Prostate gland (tissue), 2 donors: ENCODE data around the gene TANGO6. TPM values are rescaled to one million over a fixed set of nuclear protein-coding genes. Genes with fewer than 3 reads are reported as not detected.
A peak's percentile ranks its signal among the peaks of the same experiment; 100 is the strongest.

Experiments used
- DNase-seq: peaks from one replicate; pipeline ENCODE4 v3.0.0-alpha.2; 2019; ENCODE audit warnings: low spot score
- H3K27ac ChIP-seq, 2 donors: fragments of 200-600 bp; sonication (generic); 2 replicates each; pipeline ENCODE4 v1.5.1; 2017 to 2019
- H3K27me3 ChIP-seq: fragments of 200-600 bp; sonication (generic); replicated peaks from 2 replicates; pipeline ENCODE4 v1.5.1; 2019; ENCODE audit not compliant: insufficient read depth
- H3K36me3 ChIP-seq, 2 donors: fragments of 200-600 bp; sonication (generic); 1 replicate in 1 of 2; 2 replicates in 1 of 2; pipeline versions ENCODE4 v1.5.1 to v1.8.1; 2017 to 2019
- H3K4me1 ChIP-seq: fragments of 200-600 bp; sonication (generic); replicated peaks from 2 replicates; pipeline ENCODE4 v1.5.1; 2019
- H3K4me3 ChIP-seq, 2 donors: fragments of 200-600 bp; sonication (generic); 2 replicates each; pipeline ENCODE4 v1.5.1; 2017 to 2019
- H3K9me3 ChIP-seq: fragments of 200-600 bp; sonication (generic); 2 replicates; pipeline ENCODE4 v1.5.1; 2017
- CTCF ChIP-seq, 4 experiments: fragments of 200-600 bp in 2 of 4; fragments of 450-650 bp in 2 of 4; sonication (generic) in 2 of 4; IDR thresholded peaks; 1 replicate in 3 of 4; 2 replicates in 1 of 4; pipeline ENCODE4 v1.5.1; 2016 to 2019; ENCODE audit warnings: antibody characterized with exemption in 4 of 4, mild to moderate bottlenecking in 2 of 4, moderate library complexity in 2 of 4
- POLR2A ChIP-seq: fragments of 450-650 bp; IDR thresholded peaks from one replicate; pipeline ENCODE4 v1.6.1; 2016; ENCODE audit warnings: antibody characterized with exemption, mild to moderate bottlenecking
- POLR2AphosphoS5 ChIP-seq: sonication (generic); formaldehyde crosslinking; IDR thresholded peaks from one replicate; pipeline ENCODE4 v1.6.1; 2017; ENCODE audit warnings: antibody characterized with exemption
- WGBS: methylation state at CpG from one replicate; pipeline ENCODE4 v1.1.5; 2018; 5-methylcytosine and 5-hydroxymethylcytosine counted together
- intact Hi-C: fragments of 100-400 bp; cut with DNase I; formaldehyde crosslinking; loops from one replicate; pipeline ENCODE4 v1.14.2; 2022
- total RNA-seq, 2 donors: library from RNA; depleted of rRNA; stranded (reverse); fragments of >200 nt; gene quantifications; one replicate each; pipeline ENCODE4 v1.1.0, GENCODE V29; 2016

Gene TANGO6
- total RNA-seq, 2 donors from 2014 or later: 13.1 to 28.6 TPM

DNA sequence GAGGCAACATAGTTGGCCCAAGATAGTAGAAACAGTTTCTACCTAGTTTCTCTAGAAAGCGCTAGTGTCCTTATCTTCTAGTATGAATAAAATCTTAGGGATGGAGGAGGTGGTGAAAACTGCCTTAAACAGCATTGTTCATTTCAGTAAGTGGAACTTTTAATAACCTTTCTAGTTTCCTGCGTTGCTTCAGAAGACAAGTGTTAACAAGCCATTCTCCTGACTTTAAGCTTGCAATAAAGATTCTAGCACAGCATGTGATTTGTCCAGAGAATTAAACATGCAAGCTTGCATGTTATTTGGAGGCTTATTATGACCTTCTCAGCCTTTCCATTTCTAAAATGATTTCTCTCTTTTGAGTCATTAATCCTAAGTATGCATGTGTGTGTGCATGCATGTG is 72.3 kb downstream of the TANGO6 start:
- Histone ChIP-seq H3K9me3 (no peaks in the 10 kb centered on the region), H3K27ac (peak overlapping the region in 1 of 2 donors; percentile 11), H3K4me1 (no peaks in the 10 kb centered on the region), H3K36me3 (no peaks in the 10 kb centered on the region), H3K27me3 (no peaks in the 10 kb centered on the region), H3K4me3 (no peak overlapping the region)
- WGBS: 35% methylated on average over 2 of the region's 2 CpGs
- TF ChIP-seq POLR2AphosphoS5 (peak; percentile 17), CTCF (IDR thresholded peaks at IDR 0.05) (no peak)
- intact Hi-C loops: no loop called here
- DNase-seq: no peak

GRCh38 chr16:68917541-68917940 is 74.2 kb downstream of the TANGO6 start:
- intact Hi-C loops: no loop called here
- H3K4me3 ChIP-seq: no peak overlapping the region
- no peak overlapping the region for H3K27ac ChIP-seq
- H3K9me3 ChIP-seq: no peaks in the 10 kb centered on the region
- H3K36me3 ChIP-seq: no peaks in the 10 kb centered on the region
- H3K4me1 ChIP-seq: no peaks in the 10 kb centered on the region
- no peaks in the 10 kb centered on the region for H3K27me3 ChIP-seq
- no peak for DNase-seq
- no peak for TF ChIP-seq POLR2A
- no peak for TF ChIP-seq CTCF (IDR thresholded peaks at IDR 0.05)
- no peak for TF ChIP-seq POLR2AphosphoS5
- WGBS: 100% methylated on average over 2 of the region's 2 CpGs

- no peak overlapping the region for H3K27ac ChIP-seq
- H3K4me1 ChIP-seq: no peaks in the 10 kb centered on the region
- intact Hi-C loops: no loop called here
- no peaks in the 10 kb centered on the region for H3K36me3 ChIP-seq
- no peaks in the 10 kb centered on the region for H3K9me3 ChIP-seq
- no peak for DNase-seq
- TF ChIP-seq POLR2AphosphoS5: no peak
- no peak for TF ChIP-seq CTCF (IDR thresholded peaks at IDR 0.05)
- no peak for TF ChIP-seq POLR2A
- WGBS: 86% methylated on average over 3 of the region's 3 CpGs
- H3K27me3 ChIP-seq: no peaks in the 10 kb centered on the region
- no peak overlapping the region for H3K4me3 ChIP-seq
Measured at GRCh38 chr16:68920349-68920748, 77.0 kb downstream of the TANGO6 start.

- no peak for TF ChIP-seq POLR2AphosphoS5
- TF ChIP-seq CTCF (IDR thresholded peaks at IDR 0.05): no peak
- no peak for TF ChIP-seq POLR2A
- WGBS: 100% methylated on average over 2 of the region's 2 CpGs
- intact Hi-C loops: no loop called here
- Histone ChIP-seq H3K4me1 (no peaks in the 10 kb centered on the region), H3K36me3 (no peaks in the 10 kb centered on the region), H3K4me3 (no peak overlapping the region), H3K9me3 (no peaks in the 10 kb centered on the region), H3K27ac (no peak overlapping the region), H3K27me3 (no peaks in the 10 kb centered on the region)
- no peak for DNase-seq
Measured at GRCh38 chr16:68921637-68922036, 78.3 kb downstream of the TANGO6 start.

DNA sequence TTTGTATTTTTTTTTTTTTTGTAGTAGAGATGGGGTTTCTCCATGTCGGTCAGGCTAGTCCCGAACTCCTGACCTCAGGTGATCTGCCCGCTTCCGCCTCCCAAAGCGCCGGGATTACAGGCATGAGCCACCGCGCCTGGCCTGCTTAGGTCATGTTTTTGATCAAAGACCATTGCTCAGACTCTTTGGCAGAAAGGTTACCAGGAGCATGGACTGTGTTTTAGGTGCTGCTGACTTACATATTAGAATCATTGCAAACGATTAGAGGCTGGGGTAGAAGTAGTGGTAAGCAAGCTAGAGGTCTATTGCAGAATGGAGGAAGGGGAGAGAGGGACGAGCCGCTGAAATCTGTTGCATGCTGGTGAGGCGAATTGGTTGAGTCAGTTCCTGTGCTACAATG is 79.8 kb downstream of the TANGO6 start:
- Histone ChIP-seq H3K9me3 (no peaks in the 10 kb centered on the region), H3K4me3 (no peak overlapping the region), H3K27me3 (no peaks in the 10 kb centered on the region), H3K4me1 (no peaks in the 10 kb centered on the region), H3K27ac (no peak overlapping the region), H3K36me3 (no peaks in the 10 kb centered on the region)
- intact Hi-C loops: no loop called here
- no peak for DNase-seq
- WGBS: 95% methylated on average over 12 of the region's 12 CpGs
- no peak for TF ChIP-seq POLR2A
- TF ChIP-seq CTCF (IDR thresholded peaks at IDR 0.05): no peak
- no peak for TF ChIP-seq POLR2AphosphoS5
